GM12873 (cell line): ENCODE measurements around the gene MOB3B.

Experiments used
- TF ChIP-seq, protein P1 (sequence below): IDR thresholded peaks from 2 replicates; pipeline ENCODE4 v1.5.1; 2012; ENCODE audit warnings: low read depth, mild to moderate bottlenecking, moderate library complexity, low read length, control low read depth; ENCODE audit not compliant: insufficient read depth; ENCODE audit errors: missing control alignments

Gene MOB3B

GRCh38 chr9:27431543-27432147 lies 98.0 kb downstream of the MOB3B start:
- TF ChIP-seq, protein P1, sequence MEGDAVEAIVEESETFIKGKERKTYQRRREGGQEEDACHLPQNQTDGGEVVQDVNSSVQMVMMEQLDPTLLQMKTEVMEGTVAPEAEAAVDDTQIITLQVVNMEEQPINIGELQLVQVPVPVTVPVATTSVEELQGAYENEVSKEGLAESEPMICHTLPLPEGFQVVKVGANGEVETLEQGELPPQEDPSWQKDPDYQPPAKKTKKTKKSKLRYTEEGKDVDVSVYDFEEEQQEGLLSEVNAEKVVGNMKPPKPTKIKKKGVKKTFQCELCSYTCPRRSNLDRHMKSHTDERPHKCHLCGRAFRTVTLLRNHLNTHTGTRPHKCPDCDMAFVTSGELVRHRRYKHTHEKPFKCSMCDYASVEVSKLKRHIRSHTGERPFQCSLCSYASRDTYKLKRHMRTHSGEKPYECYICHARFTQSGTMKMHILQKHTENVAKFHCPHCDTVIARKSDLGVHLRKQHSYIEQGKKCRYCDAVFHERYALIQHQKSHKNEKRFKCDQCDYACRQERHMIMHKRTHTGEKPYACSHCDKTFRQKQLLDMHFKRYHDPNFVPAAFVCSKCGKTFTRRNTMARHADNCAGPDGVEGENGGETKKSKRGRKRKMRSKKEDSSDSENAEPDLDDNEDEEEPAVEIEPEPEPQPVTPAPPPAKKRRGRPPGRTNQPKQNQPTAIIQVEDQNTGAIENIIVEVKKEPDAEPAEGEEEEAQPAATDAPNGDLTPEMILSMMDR = no peak

DNA sequence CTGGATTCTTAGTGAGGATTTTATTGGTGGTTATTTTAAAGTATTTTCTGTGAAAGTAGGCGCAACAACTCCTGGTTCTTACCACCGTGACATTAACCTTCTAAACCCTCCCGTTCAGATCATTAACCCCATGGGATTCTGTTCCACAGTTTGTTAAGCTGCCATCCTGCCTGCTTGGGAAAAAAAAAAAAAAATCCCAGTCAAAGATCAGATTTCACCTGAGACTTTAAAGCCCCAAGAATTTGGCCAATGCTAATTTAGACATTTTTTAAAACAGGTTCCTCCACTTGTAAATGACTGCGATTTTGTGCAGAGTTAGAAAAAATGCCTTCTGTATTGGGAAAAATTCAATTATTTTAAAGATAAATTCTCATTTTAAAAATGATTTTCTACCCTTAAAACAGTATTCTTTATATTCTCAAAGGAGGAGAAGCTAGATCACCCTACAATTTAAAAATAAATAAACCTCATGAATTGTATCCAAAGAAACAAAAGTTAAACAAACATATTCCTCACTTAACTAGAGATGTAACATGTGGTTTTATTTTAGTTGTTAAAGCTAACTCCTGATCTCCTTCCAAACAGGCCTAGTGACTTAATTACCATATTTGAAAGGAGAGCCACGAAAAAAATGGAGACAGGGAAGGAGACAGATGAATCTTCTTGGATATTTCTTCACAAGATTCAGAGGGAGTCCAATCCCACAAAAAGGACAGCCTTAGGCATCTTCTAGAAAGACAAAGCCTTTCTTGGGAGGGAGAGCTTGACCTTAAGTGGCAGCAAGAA lies 98.7 kb downstream of the MOB3B start:
- TF ChIP-seq, protein P1 = no peak

DNA sequence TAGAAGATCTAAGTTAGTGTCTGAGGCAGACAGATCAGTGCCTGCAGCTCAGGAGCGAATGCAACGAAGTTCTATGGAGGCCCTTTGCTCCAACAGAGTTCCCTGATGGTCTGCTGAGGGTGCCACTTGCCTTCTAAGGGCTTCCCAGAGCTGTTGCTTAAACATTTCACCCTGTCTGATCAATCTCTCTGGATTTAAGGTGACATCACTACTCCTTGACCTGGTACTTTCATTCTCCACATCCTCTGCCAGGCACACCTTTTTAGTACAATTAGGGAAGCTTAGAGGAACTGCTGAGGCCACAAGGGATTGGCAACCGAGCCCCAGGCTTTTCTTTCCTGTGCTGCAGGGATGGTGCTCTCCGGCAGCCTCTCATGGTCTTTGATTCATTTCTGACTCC lies 99.7 kb downstream of the MOB3B start:
- TF ChIP-seq, protein P1 = no peak

- TF ChIP-seq, protein P1 = no peak
Observed at GRCh38 chr9:27429436-27429835, 100.2 kb downstream of the MOB3B start.

GRCh38 chr9:27428551-27428950 lies 101.1 kb downstream of the MOB3B start:
- TF ChIP-seq, protein P1 = no peak

- TF ChIP-seq, protein P1 = no peak
Observed at GRCh38 chr9:27427272-27427643, 102.4 kb downstream of the MOB3B start.

- TF ChIP-seq, protein P1 = no peak
Observed at GRCh38 chr9:27426511-27427271, 102.9 kb downstream of the MOB3B start.
